Measurements from ENCODE around the gene TMEM106C. TPM values are rescaled to one million over a fixed set of nuclear protein-coding genes. Genes with fewer than 3 reads are reported as not detected.

TMEM106C gene
- total RNA-seq, 1 experiment from 2014 or later: 99.4 TPM

- TF ChIP-seq CTCF (conservative IDR thresholded peaks at IDR 0.05): no peak
- TF ChIP-seq EZH2 (IDR thresholded peaks at IDR 0.05; ENCODE audit: low read depth): no peak
- Histone ChIP-seq H3K79me2 (ENCODE audit: low read depth) (no peaks in the 10 kb centered on the region), H3K4me1 (replicated peaks; ENCODE audit: insufficient read depth) (no peaks in the 10 kb centered on the region), H3K9me3 (ENCODE audit: insufficient read depth, low read depth) (no peaks in the 10 kb centered on the region), H3F3A (ENCODE audit: insufficient read depth, low read depth) (no peaks in the 10 kb centered on the region), H3K36me3 (ENCODE audit: low read depth) (no peaks in the 10 kb centered on the region), H2AFZ (no peak overlapping the region), H3K27me3 (ENCODE audit: insufficient read depth, low read depth) (peaks cover 58% of the 10 kb centered on the region), H4K20me1 (ENCODE audit: insufficient read depth) (no peaks in the 10 kb centered on the region), H3K4me2 (no peak overlapping the region), H3K4me3 (no peak overlapping the region), H3K9me2 (ENCODE audit: insufficient read depth) (no peaks in the 10 kb centered on the region), H3K27ac (no peak overlapping the region)
- DNase-seq: no peak
- CTCF ChIA-PET: no interaction called here
- no TSS peak for BruUV-seq (replicated peaks)
- intact Hi-C loops (cut with micrococcal nuclease; ENCODE audit: unreplicated experiment): no loop called here
- POLR2A ChIA-PET (ENCODE audit: unreplicated experiment): no interaction called here
These were observed 15.1 kb downstream of the TMEM106C start for GRCh38 chr12:47978598-47978873.

GRCh38 chr12:47979166-47979565, 15.8 kb downstream of the TMEM106C start:
- Histone ChIP-seq H3K4me1 (replicated peaks; ENCODE audit: insufficient read depth) (no peaks in the 10 kb centered on the region), H3K79me2 (ENCODE audit: low read depth) (no peaks in the 10 kb centered on the region), H3K27ac (no peak overlapping the region), H2AFZ (no peak overlapping the region), H3K27me3 (ENCODE audit: insufficient read depth, low read depth) (peaks cover 60% of the 10 kb centered on the region), H3K9me3 (ENCODE audit: insufficient read depth, low read depth) (no peaks in the 10 kb centered on the region), H3F3A (ENCODE audit: insufficient read depth, low read depth) (no peaks in the 10 kb centered on the region), H3K9me2 (ENCODE audit: insufficient read depth) (no peaks in the 10 kb centered on the region), H3K36me3 (ENCODE audit: low read depth) (no peaks in the 10 kb centered on the region), H3K4me2 (no peak overlapping the region), H3K4me3 (no peak overlapping the region), H4K20me1 (ENCODE audit: insufficient read depth) (no peaks in the 10 kb centered on the region)
- no peak for DNase-seq
- POLR2A ChIA-PET (ENCODE audit: unreplicated experiment): interaction anchor here (0.6 kb wide), 1 partner anchor 49 kb away, joined by 3 read pairs; no protein-coding TSS in a partner anchor
- intact Hi-C loops (cut with micrococcal nuclease; ENCODE audit: unreplicated experiment): no loop called here
- no peak for TF ChIP-seq CTCF (conservative IDR thresholded peaks at IDR 0.05)
- TF ChIP-seq EZH2 (IDR thresholded peaks at IDR 0.05; ENCODE audit: low read depth): no peak
- CTCF ChIA-PET: no interaction called here
- no TSS peak for BruUV-seq (replicated peaks)

- Histone ChIP-seq H3K4me3 (no peak overlapping the region), H3F3A (ENCODE audit: insufficient read depth, low read depth) (no peaks in the 10 kb centered on the region), H3K27me3 (ENCODE audit: insufficient read depth, low read depth) (peaks cover 60% of the 10 kb centered on the region), H2AFZ (no peak overlapping the region), H3K9me2 (ENCODE audit: insufficient read depth) (no peaks in the 10 kb centered on the region), H3K4me1 (replicated peaks; ENCODE audit: insufficient read depth) (no peaks in the 10 kb centered on the region), H3K79me2 (ENCODE audit: low read depth) (no peaks in the 10 kb centered on the region), H3K9me3 (ENCODE audit: insufficient read depth, low read depth) (no peaks in the 10 kb centered on the region), H3K36me3 (ENCODE audit: low read depth) (no peaks in the 10 kb centered on the region), H4K20me1 (ENCODE audit: insufficient read depth) (no peaks in the 10 kb centered on the region), H3K27ac (no peak overlapping the region), H3K4me2 (no peak overlapping the region)
- intact Hi-C loops (cut with micrococcal nuclease; ENCODE audit: unreplicated experiment): no loop called here
- TF ChIP-seq CTCF (conservative IDR thresholded peaks at IDR 0.05) (no peak), EZH2 (IDR thresholded peaks at IDR 0.05; ENCODE audit: low read depth) (no peak)
- no TSS peak for BruUV-seq (replicated peaks)
- no peak for DNase-seq
- CTCF ChIA-PET: no interaction called here
- POLR2A ChIA-PET (ENCODE audit: unreplicated experiment): interaction anchor here (0.6 kb wide), 1 partner anchor 49 kb away, joined by 3 read pairs; no protein-coding TSS in a partner anchor
These were observed 16.3 kb downstream of the TMEM106C start for GRCh38 chr12:47979686-47980085.
